Calu3 (cell line): Measurements from ENCODE around the gene CREM. TPM values are rescaled to one million over a fixed set of nuclear protein-coding genes. Genes with fewer than 3 reads are reported as not detected.
A peak's percentile ranks its signal among the peaks of the same experiment; 100 is the strongest.

Source experiments
- BruUV-seq: library from RNA; stranded (reverse); fragments of 400-500 nt; replicated peaks from 2 replicates; lab custom pipeline; 2021; lab: Mats Ljungman, UMichigan
- CTCF ChIA-PET: fragments of 300-600 bp; sonication (Branson Sonifier 250); formaldehyde crosslinking; loops from one replicate; lab custom pipeline; 2022; ENCODE audit warnings: antibody characterized with exemption; lab: Charles Lee
- DNase-seq: peaks from one replicate; pipeline ENCODE4 v3.0.0; 2022
- H3K27ac Mint-ChIP-seq: one replicate; pipeline ENCODE4 v1.8.0; 2022; ENCODE audit warnings: mixed read lengths; ENCODE audit not compliant: unreplicated experiment
- H3K27me3 Mint-ChIP-seq: one replicate; pipeline ENCODE4 v1.8.0; 2022; ENCODE audit warnings: mixed read lengths; ENCODE audit not compliant: unreplicated experiment
- H3K36me3 Mint-ChIP-seq: one replicate; pipeline ENCODE4 v1.8.0; 2022; ENCODE audit warnings: mild to moderate bottlenecking, moderate library complexity, mixed read lengths; ENCODE audit not compliant: insufficient read depth, unreplicated experiment
- H3K4me1 Mint-ChIP-seq: one replicate; pipeline ENCODE4 v1.8.0; 2022; ENCODE audit warnings: mild to moderate bottlenecking, low read depth, mixed read lengths; ENCODE audit not compliant: unreplicated experiment
- H3K4me3 Mint-ChIP-seq: one replicate; pipeline ENCODE4 v1.8.0; 2022; ENCODE audit warnings: mild to moderate bottlenecking, low read depth, moderate library complexity, mixed read lengths; ENCODE audit not compliant: unreplicated experiment
- H3K9me3 Mint-ChIP-seq: one replicate; pipeline ENCODE4 v1.8.0; 2022; ENCODE audit warnings: low read depth, mixed read lengths; ENCODE audit not compliant: unreplicated experiment
- CTCF ChIP-seq: fragments of 200-600 bp; IDR thresholded peaks from one replicate; pipeline ENCODE4 v1.8.0; 2022; ENCODE audit warnings: antibody characterized with exemption; ENCODE audit not compliant: unreplicated experiment
- intact Hi-C: fragments of 100-400 bp; cut with micrococcal nuclease; formaldehyde crosslinking; loops from one replicate; pipeline ENCODE4 v1.10.0; 2022; ENCODE audit not compliant: unreplicated experiment
- microRNA-seq: library from miRNA; unstranded; fragments of <30 nt; microRNA quantifications from one replicate; pipeline ENCODE4 v1.2.0, GENCODE V29; 2022
- total RNA-seq: library from RNA; stranded (reverse); gene quantifications from 2 replicates; pipeline ENCODE4 v1.2.3, GENCODE V29; 2022

CREM gene
- total RNA-seq, 1 experiment from 2014 or later, result 20.3 TPM

- Mint-ChIP-seq H3K9me3 (peaks cover 2% of the 10 kb centered on the region), H3K27ac (no peak overlapping the region), H3K4me3 (no peak overlapping the region), H3K4me1 (no peaks in the 10 kb centered on the region), H3K27me3 (no peaks in the 10 kb centered on the region), H3K36me3 (no peaks in the 10 kb centered on the region)
- intact Hi-C loops, result no loop called here
- no peak for DNase-seq
- BruUV-seq, result no TSS peak
- CTCF ChIA-PET, result no interaction called here
- no peak for TF ChIP-seq CTCF
These were observed 133.2 kb downstream of the CREM start for GRCh38 chr10:35259769-35260397.

- no peak overlapping the region for H3K4me3 Mint-ChIP-seq
- TF ChIP-seq CTCF, result no peak
- BruUV-seq, result no TSS peak
- H3K27me3 Mint-ChIP-seq, result no peaks in the 10 kb centered on the region
- no peak for DNase-seq
- CTCF ChIA-PET, result interaction anchor here (0.6 kb wide), 1 partner anchor 20 kb away, joined by 4 read pairs; no protein-coding TSS in a partner anchor
- intact Hi-C loops, result loop anchor here (2.0 kb wide), 1 partner anchor 44 kb away; no protein-coding TSS in a partner anchor
- H3K36me3 Mint-ChIP-seq, result no peaks in the 10 kb centered on the region
- H3K9me3 Mint-ChIP-seq, result no peaks in the 10 kb centered on the region
- peaks cover 5% of the 10 kb centered on the region for H3K4me1 Mint-ChIP-seq
- H3K27ac Mint-ChIP-seq, result no peak overlapping the region
These were observed 135.8 kb downstream of the CREM start for GRCh38 chr10:35262436-35262835.

Small RNA genes within 50 kb of the gene (microRNA-seq; reads per million reads assigned to microRNA genes)
- 8.1 reads per million, percentile 28 among the genes with 10 or more reads in this experiment for gene MIR3611

Other genes starting within 250 kb of the CREM start
- 35.6 and 37.1 TPM in 2 replicates for gene CUL2, start 36.5 kb upstream of the CREM start, total RNA-seq
- gene CCNY, start 209.7 kb downstream of the CREM start, total RNA-seq, result 59.1 and 60.6 TPM in 2 replicates